Right lobe of liver (tissue), 4 donors: ENCODE measurements around the gene SLC7A1.

Experiments used
- POLR2A ChIP-seq: fragments of 450-650 bp; IDR thresholded peaks from one replicate; pipeline ENCODE4 v1.6.1; 2017; ENCODE audit warnings: antibody characterized with exemption, mild to moderate bottlenecking
- TF ChIP-seq, protein P1 (sequence below), 4 donors: fragments of 200-600 bp in 3 of 4; fragments of 450-650 bp in 1 of 4; IDR thresholded peaks; one replicate each; pipeline versions ENCODE4 v1.5.1 to v1.8.0; 2016 to 2022; ENCODE audit warnings: antibody characterized with exemption in 4 of 4, mild to moderate bottlenecking in 2 of 4
- donor health status: DM: no; HTN: no; CAD: no.
- donor health status: DM: no; HTN: no; CAD: no.
- donor health status: DM: no; HTN: yes; CAD: no.

DNA sequence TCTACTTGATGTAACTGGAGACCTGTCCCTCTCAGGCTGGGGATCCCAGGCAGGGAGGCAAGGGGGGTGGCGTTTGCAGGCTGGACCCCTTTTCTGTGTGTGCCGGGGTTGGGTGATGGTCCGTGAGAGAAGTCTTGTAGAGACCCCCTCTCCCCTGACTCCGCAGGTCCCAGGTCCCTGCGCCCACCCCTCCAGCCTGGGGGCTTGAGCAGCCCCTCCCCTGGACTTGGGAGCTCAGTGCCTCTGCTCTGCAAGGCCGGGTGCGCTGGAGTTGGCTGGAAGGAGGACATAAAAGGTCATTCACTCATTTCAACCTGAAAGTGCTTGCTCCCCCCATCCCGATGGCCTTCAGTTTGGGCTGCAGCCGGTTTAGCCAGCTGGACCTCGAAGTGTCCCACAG is 89.5 kb downstream of the SLC7A1 start:
- TF ChIP-seq, protein P1, sequence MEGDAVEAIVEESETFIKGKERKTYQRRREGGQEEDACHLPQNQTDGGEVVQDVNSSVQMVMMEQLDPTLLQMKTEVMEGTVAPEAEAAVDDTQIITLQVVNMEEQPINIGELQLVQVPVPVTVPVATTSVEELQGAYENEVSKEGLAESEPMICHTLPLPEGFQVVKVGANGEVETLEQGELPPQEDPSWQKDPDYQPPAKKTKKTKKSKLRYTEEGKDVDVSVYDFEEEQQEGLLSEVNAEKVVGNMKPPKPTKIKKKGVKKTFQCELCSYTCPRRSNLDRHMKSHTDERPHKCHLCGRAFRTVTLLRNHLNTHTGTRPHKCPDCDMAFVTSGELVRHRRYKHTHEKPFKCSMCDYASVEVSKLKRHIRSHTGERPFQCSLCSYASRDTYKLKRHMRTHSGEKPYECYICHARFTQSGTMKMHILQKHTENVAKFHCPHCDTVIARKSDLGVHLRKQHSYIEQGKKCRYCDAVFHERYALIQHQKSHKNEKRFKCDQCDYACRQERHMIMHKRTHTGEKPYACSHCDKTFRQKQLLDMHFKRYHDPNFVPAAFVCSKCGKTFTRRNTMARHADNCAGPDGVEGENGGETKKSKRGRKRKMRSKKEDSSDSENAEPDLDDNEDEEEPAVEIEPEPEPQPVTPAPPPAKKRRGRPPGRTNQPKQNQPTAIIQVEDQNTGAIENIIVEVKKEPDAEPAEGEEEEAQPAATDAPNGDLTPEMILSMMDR (IDR thresholded peaks at IDR 0.05) = no peak
- TF ChIP-seq POLR2A = no peak
